ENCODE measurements around the gene HTR2C. TPM values are rescaled to one million over a fixed set of nuclear protein-coding genes. Genes with fewer than 3 reads are reported as not detected.

The HTR2C gene
- total RNA-seq, 2 experiments from 2014 or later: not detected

- ATAC-seq (no peak), DNase-seq (no peak)
- ChIA-PET POLR2A (no interaction called here), CTCF (no interaction called here)
- no peak overlapping the region for H3K27ac Mint-ChIP-seq
- H3K36me3 Mint-ChIP-seq (ENCODE audit: low read depth): no peaks in the 10 kb centered on the region
- H3K9me3 Mint-ChIP-seq (ENCODE audit: insufficient read depth): no peaks in the 10 kb centered on the region
- H3K27me3 Mint-ChIP-seq (ENCODE audit: low read depth): no peaks in the 10 kb centered on the region
- H3K4me3 Mint-ChIP-seq: no peak overlapping the region
- H3K4me1 Mint-ChIP-seq (ENCODE audit: low read depth): no peaks in the 10 kb centered on the region
These were observed 182.7 kb downstream of the HTR2C start for GRCh38 chrX:114766541-114766940.

GRCh38 chrX:114774691-114775090, 190.8 kb downstream of the HTR2C start:
- H3K36me3 Mint-ChIP-seq (ENCODE audit: low read depth): no peaks in the 10 kb centered on the region
- ATAC-seq (no peak), DNase-seq (no peak)
- POLR2A ChIA-PET: no interaction called here
- H3K4me1 Mint-ChIP-seq (ENCODE audit: low read depth): no peaks in the 10 kb centered on the region
- no peaks in the 10 kb centered on the region for H3K27me3 Mint-ChIP-seq (ENCODE audit: low read depth)
- CTCF ChIA-PET: interaction anchor here (0.5 kb wide), 1 partner anchor 432 kb away, joined by 3 read pairs; no protein-coding TSS in a partner anchor
- no peaks in the 10 kb centered on the region for H3K9me3 Mint-ChIP-seq (ENCODE audit: insufficient read depth)
- H3K27ac Mint-ChIP-seq: no peak overlapping the region
- H3K4me3 Mint-ChIP-seq: no peak overlapping the region

- no peak overlapping the region for H3K4me3 Mint-ChIP-seq
- DNase-seq (no peak), ATAC-seq (no peak)
- H3K4me1 Mint-ChIP-seq (ENCODE audit: low read depth): no peaks in the 10 kb centered on the region
- CTCF ChIA-PET: no interaction called here
- no peaks in the 10 kb centered on the region for H3K27me3 Mint-ChIP-seq (ENCODE audit: low read depth)
- no peaks in the 10 kb centered on the region for H3K36me3 Mint-ChIP-seq (ENCODE audit: low read depth)
- H3K9me3 Mint-ChIP-seq (ENCODE audit: insufficient read depth): no peaks in the 10 kb centered on the region
- no peak overlapping the region for H3K27ac Mint-ChIP-seq
- POLR2A ChIA-PET: no interaction called here
These were observed 199.0 kb downstream of the HTR2C start for GRCh38 chrX:114782925-114783324.

GRCh38 chrX:114787061-114787460, 203.2 kb downstream of the HTR2C start:
- H3K9me3 Mint-ChIP-seq (ENCODE audit: insufficient read depth): no peaks in the 10 kb centered on the region

GRCh38 chrX:114797494-114797893, 213.6 kb downstream of the HTR2C start:
- ChIA-PET POLR2A (no interaction called here), CTCF (no interaction called here)
- ATAC-seq: no peak
- no peaks in the 10 kb centered on the region for H3K27me3 Mint-ChIP-seq (ENCODE audit: low read depth)
- H3K36me3 Mint-ChIP-seq (ENCODE audit: low read depth): no peaks in the 10 kb centered on the region
- H3K4me3 Mint-ChIP-seq: no peak overlapping the region
- DNase-seq: no peak
- H3K9me3 Mint-ChIP-seq (ENCODE audit: insufficient read depth): peaks cover 4% of the 10 kb centered on the region
- no peaks in the 10 kb centered on the region for H3K4me1 Mint-ChIP-seq (ENCODE audit: low read depth)
- H3K27ac Mint-ChIP-seq: no peak overlapping the region

More at GRCh38 chrX:114787061-114787460, 203.2 kb downstream of the HTR2C start:
- no peaks in the 10 kb centered on the region for H3K4me1 Mint-ChIP-seq (ENCODE audit: low read depth)
- DNase-seq (no peak), ATAC-seq (no peak)
- H3K27me3 Mint-ChIP-seq (ENCODE audit: low read depth): no peaks in the 10 kb centered on the region
- H3K4me3 Mint-ChIP-seq: no peak overlapping the region
- ChIA-PET CTCF (no interaction called here), POLR2A (no interaction called here)
- H3K27ac Mint-ChIP-seq: no peak overlapping the region
- no peaks in the 10 kb centered on the region for H3K36me3 Mint-ChIP-seq (ENCODE audit: low read depth)

- CTCF ChIA-PET: no interaction called here
- no peak for DNase-seq
- Mint-ChIP-seq H3K4me1 (ENCODE audit: low read depth) (no peaks in the 10 kb centered on the region), H3K9me3 (ENCODE audit: insufficient read depth) (no peaks in the 10 kb centered on the region), H3K4me3 (no peak overlapping the region), H3K36me3 (ENCODE audit: low read depth) (no peaks in the 10 kb centered on the region), H3K27ac (no peak overlapping the region), H3K27me3 (ENCODE audit: low read depth) (no peaks in the 10 kb centered on the region)
- no peak for ATAC-seq
- POLR2A ChIA-PET: no interaction called here
These were observed 215.0 kb downstream of the HTR2C start for GRCh38 chrX:114798907-114799306.

- Mint-ChIP-seq H3K4me1 (ENCODE audit: low read depth) (no peaks in the 10 kb centered on the region), H3K27me3 (ENCODE audit: low read depth) (no peaks in the 10 kb centered on the region)
These were observed 216.8 kb downstream of the HTR2C start for GRCh38 chrX:114800719-114801118.

GRCh38 chrX:114819509-114819908, 235.6 kb downstream of the HTR2C start:
- Mint-ChIP-seq H3K4me1 (ENCODE audit: low read depth) (no peaks in the 10 kb centered on the region), H3K4me3 (no peak overlapping the region), H3K27ac (no peak overlapping the region), H3K27me3 (ENCODE audit: low read depth) (no peaks in the 10 kb centered on the region), H3K36me3 (ENCODE audit: low read depth) (no peaks in the 10 kb centered on the region), H3K9me3 (ENCODE audit: insufficient read depth) (no peaks in the 10 kb centered on the region)
- ChIA-PET POLR2A (no interaction called here), CTCF (no interaction called here)
- no peak for ATAC-seq
- DNase-seq: no peak

More at GRCh38 chrX:114800719-114801118, 216.8 kb downstream of the HTR2C start:
- Mint-ChIP-seq H3K27ac (no peak overlapping the region), H3K9me3 (ENCODE audit: insufficient read depth) (no peaks in the 10 kb centered on the region), H3K4me3 (no peak overlapping the region), H3K36me3 (ENCODE audit: low read depth) (no peaks in the 10 kb centered on the region)
- POLR2A ChIA-PET: no interaction called here
- DNase-seq: no peak
- no peak for ATAC-seq
- CTCF ChIA-PET: no interaction called here

- Mint-ChIP-seq H3K4me1 (ENCODE audit: low read depth) (no peaks in the 10 kb centered on the region), H3K36me3 (ENCODE audit: low read depth) (no peaks in the 10 kb centered on the region), H3K27ac (no peak overlapping the region), H3K4me3 (no peak overlapping the region), H3K9me3 (ENCODE audit: insufficient read depth) (no peaks in the 10 kb centered on the region), H3K27me3 (ENCODE audit: low read depth) (no peaks in the 10 kb centered on the region)
- DNase-seq (no peak), ATAC-seq (no peak)
- ChIA-PET CTCF (no interaction called here), POLR2A (no interaction called here)
These were observed 257.2 kb downstream of the HTR2C start for GRCh38 chrX:114841051-114841450.

- POLR2A ChIA-PET: no interaction called here
- no peak overlapping the region for H3K27ac Mint-ChIP-seq
- H3K4me1 Mint-ChIP-seq (ENCODE audit: low read depth): no peaks in the 10 kb centered on the region
- CTCF ChIA-PET: interaction anchor here (0.8 kb wide), 1 partner anchor 1136 kb away, joined by 4 read pairs; no protein-coding TSS in a partner anchor
- H3K4me3 Mint-ChIP-seq: no peak overlapping the region
- H3K36me3 Mint-ChIP-seq (ENCODE audit: low read depth): no peaks in the 10 kb centered on the region
- no peaks in the 10 kb centered on the region for H3K27me3 Mint-ChIP-seq (ENCODE audit: low read depth)
- no peaks in the 10 kb centered on the region for H3K9me3 Mint-ChIP-seq (ENCODE audit: insufficient read depth)
- DNase-seq (no peak), ATAC-seq (no peak)
These were observed 258.3 kb downstream of the HTR2C start for GRCh38 chrX:114842181-114842580.

GRCh38 chrX:114889481-114889880, 305.6 kb downstream of the HTR2C start:
- H3K9me3 Mint-ChIP-seq (ENCODE audit: insufficient read depth): no peaks in the 10 kb centered on the region
- no peak for DNase-seq
- ChIA-PET CTCF (no interaction called here), POLR2A (no interaction called here)
- no peak overlapping the region for H3K27ac Mint-ChIP-seq
- no peaks in the 10 kb centered on the region for H3K36me3 Mint-ChIP-seq (ENCODE audit: low read depth)
- no peaks in the 10 kb centered on the region for H3K27me3 Mint-ChIP-seq (ENCODE audit: low read depth)
- H3K4me1 Mint-ChIP-seq (ENCODE audit: low read depth): no peaks in the 10 kb centered on the region
- no peak for ATAC-seq
- H3K4me3 Mint-ChIP-seq: no peak overlapping the region

GRCh38 chrX:114903618-114904017, 319.7 kb downstream of the HTR2C start:
- CTCF ChIA-PET: no interaction called here
- Mint-ChIP-seq H3K4me3 (no peak overlapping the region), H3K4me1 (ENCODE audit: low read depth) (no peaks in the 10 kb centered on the region), H3K27me3 (ENCODE audit: low read depth) (no peaks in the 10 kb centered on the region), H3K9me3 (ENCODE audit: insufficient read depth) (no peaks in the 10 kb centered on the region), H3K36me3 (ENCODE audit: low read depth) (no peaks in the 10 kb centered on the region), H3K27ac (no peak overlapping the region)
- ATAC-seq (no peak), DNase-seq (no peak)
- POLR2A ChIA-PET: no interaction called here

GRCh38 chrX:114905251-114905650, 321.4 kb downstream of the HTR2C start:
- Mint-ChIP-seq H3K9me3 (ENCODE audit: insufficient read depth) (no peaks in the 10 kb centered on the region), H3K27me3 (ENCODE audit: low read depth) (no peaks in the 10 kb centered on the region), H3K36me3 (ENCODE audit: low read depth) (no peaks in the 10 kb centered on the region), H3K4me3 (no peak overlapping the region), H3K4me1 (ENCODE audit: low read depth) (no peaks in the 10 kb centered on the region), H3K27ac (no peak overlapping the region)
- DNase-seq (no peak), ATAC-seq (no peak)
- POLR2A ChIA-PET: no interaction called here
- CTCF ChIA-PET: no interaction called here

Data from activated CD8-positive, alpha-beta T cell treated with anti-CD3 and anti-CD28 coated beads, Interleukin-2, amount 10 ng/mL, durations not matched to agents 7 days and 5 days (primary cell).